Prostate gland (tissue), 2 donors: Measurements from ENCODE around the gene PDZRN4.

Source experiments
- CTCF ChIP-seq, 4 experiments: fragments of 200-600 bp in 2 of 4; fragments of 450-650 bp in 2 of 4; sonication (generic) in 2 of 4; IDR thresholded peaks; 1 replicate in 3 of 4; 2 replicates in 1 of 4; pipeline ENCODE4 v1.5.1; 2016 to 2019; ENCODE audit warnings: antibody characterized with exemption in 4 of 4, mild to moderate bottlenecking in 2 of 4, moderate library complexity in 2 of 4
- POLR2A ChIP-seq: fragments of 450-650 bp; IDR thresholded peaks from one replicate; pipeline ENCODE4 v1.6.1; 2016; ENCODE audit warnings: antibody characterized with exemption, mild to moderate bottlenecking
- POLR2AphosphoS5 ChIP-seq: sonication (generic); formaldehyde crosslinking; IDR thresholded peaks from one replicate; pipeline ENCODE4 v1.6.1; 2017; ENCODE audit warnings: antibody characterized with exemption

- TF ChIP-seq CTCF (IDR thresholded peaks at IDR 0.05) (no peak), POLR2A (no peak), POLR2AphosphoS5 (no peak)
Observed at GRCh38 chr12:41485203-41485602, 297.1 kb downstream of the PDZRN4 start.
